Liver (tissue), 9 donors: ENCODE measurements around the gene RAC2. TPM values are rescaled to one million over a fixed set of nuclear protein-coding genes. Genes with fewer than 3 reads are reported as not detected.
"Not testable (repeated sequence)": the region's sequence is repeated elsewhere in the genome, so short reads cannot be mapped to it uniquely, and the experiment has no call there.

ENCODE experiments used
- DNase-seq: peaks from one replicate; pipeline ENCODE4 v3.0.0-alpha.2; 2017; ENCODE audit warnings: low spot score
- H3K27ac ChIP-seq, 2 donors: one replicate each; pipeline ENCODE4 v1.7.0; 2013; ENCODE audit warnings: inconsistent platforms in 2 of 2, low read length in 2 of 2, control low read depth in 1 of 2, low read depth in 1 of 2, mild to moderate bottlenecking in 1 of 2
- H3K27me3 ChIP-seq, 4 donors: one replicate each; pipeline versions ENCODE4 v1.6.1 to v1.7.0; 2013; ENCODE audit warnings: low read length in 3 of 4, inconsistent platforms in 1 of 4, mild to moderate bottlenecking in 1 of 4, moderate library complexity in 1 of 4; ENCODE audit not compliant: control insufficient read depth in 4 of 4, insufficient read depth in 4 of 4
- H3K36me3 ChIP-seq, 4 donors: one replicate each; pipeline versions ENCODE4 v1.6.1 to v1.7.0; 2013; ENCODE audit warnings: low read length in 3 of 4, mild to moderate bottlenecking in 3 of 4, low read depth in 1 of 4, moderate library complexity in 1 of 4; ENCODE audit not compliant: control insufficient read depth in 4 of 4, insufficient read depth in 3 of 4
- H3K4me1 ChIP-seq, 4 donors: one replicate each; pipeline versions ENCODE4 v1.6.1 to v1.7.0; 2013; ENCODE audit warnings: low read length in 3 of 4, mild to moderate bottlenecking in 3 of 4, moderate library complexity in 1 of 4; ENCODE audit not compliant: control insufficient read depth in 4 of 4, insufficient read depth in 4 of 4
- H3K4me3 ChIP-seq, 3 donors: one replicate each; pipeline versions ENCODE4 v1.6.1 to v1.7.0; 2013; ENCODE audit warnings: low read length in 3 of 3, control low read depth in 1 of 3, low read depth in 1 of 3, mild to moderate bottlenecking in 1 of 3
- H3K9ac ChIP-seq, 2 donors: one replicate each; pipeline ENCODE4 v1.7.0; 2013; ENCODE audit warnings: low read length in 2 of 2, mild to moderate bottlenecking in 2 of 2, moderate library complexity in 2 of 2, control low read depth in 1 of 2, low read depth in 1 of 2
- H3K9me3 ChIP-seq, 4 donors: one replicate each; pipeline versions ENCODE4 v1.6.1 to v1.7.0; 2013; ENCODE audit warnings: low read length in 3 of 4; ENCODE audit not compliant: control insufficient read depth in 4 of 4
- ATF3 ChIP-seq: IDR thresholded peaks from 2 replicates; pipeline ENCODE4 v1.6.1; 2016; ENCODE audit warnings: antibody characterized with exemption
- CTCF ChIP-seq: fragments of 150-350 bp; IDR thresholded peaks from 2 replicates; pipeline ENCODE4 v1.5.1; 2017; ENCODE audit warnings: improper control_type of control experiment, low read depth, low read length; ENCODE audit not compliant: missing input control
- EGR1 ChIP-seq, 2 donors: IDR thresholded peaks; 2 replicates each; pipeline ENCODE4 v1.6.1; 2016 to 2018; ENCODE audit warnings: antibody characterized with exemption in 2 of 2, low read depth in 2 of 2
- FOXA1 ChIP-seq: IDR thresholded peaks from 2 replicates; pipeline ENCODE4 v1.6.1; 2016; ENCODE audit warnings: antibody characterized with exemption
- FOXA2 ChIP-seq: IDR thresholded peaks from 2 replicates; pipeline ENCODE4 v1.6.1; 2016; ENCODE audit warnings: antibody characterized with exemption
- GABPA ChIP-seq, 2 donors: IDR thresholded peaks in 1 of 2; conservative IDR thresholded peaks in 1 of 2; 2 replicates each; pipeline ENCODE4 v1.6.1; 2016; ENCODE audit warnings: antibody characterized with exemption in 2 of 2, mild to moderate bottlenecking in 1 of 2, moderate library complexity in 1 of 2
- HNF4A ChIP-seq, 2 donors: conservative IDR thresholded peaks; 2 replicates each; pipeline ENCODE4 v1.6.1; 2016; ENCODE audit warnings: antibody characterized with exemption in 2 of 2, mild to moderate bottlenecking in 2 of 2
- HNF4G ChIP-seq: IDR thresholded peaks from 2 replicates; pipeline ENCODE4 v1.6.1; 2016; ENCODE audit warnings: antibody characterized with exemption
- JUND ChIP-seq, 2 donors: IDR thresholded peaks; 2 replicates each; pipeline ENCODE4 v1.6.1; 2016; ENCODE audit warnings: antibody characterized with exemption in 2 of 2
- MAX ChIP-seq: IDR thresholded peaks from 2 replicates; pipeline ENCODE4 v1.6.1; 2016; ENCODE audit warnings: antibody characterized with exemption
- NR2F2 ChIP-seq: IDR thresholded peaks from 2 replicates; pipeline ENCODE4 v1.6.1; 2016; ENCODE audit warnings: antibody characterized with exemption
- RAD21 ChIP-seq, 2 donors: IDR thresholded peaks; 2 replicates each; pipeline ENCODE4 v1.6.1; 2016; ENCODE audit warnings: antibody characterized with exemption in 2 of 2, mild to moderate bottlenecking in 2 of 2
- RXRA ChIP-seq, 2 donors: IDR thresholded peaks; 2 replicates each; pipeline ENCODE4 v1.6.1; 2017 to 2018; ENCODE audit warnings: antibody characterized with exemption in 2 of 2, mild to moderate bottlenecking in 1 of 2
- SP1 ChIP-seq: IDR thresholded peaks from 2 replicates; pipeline ENCODE4 v1.6.1; 2018; ENCODE audit warnings: antibody characterized with exemption, mild to moderate bottlenecking
- TAF1 ChIP-seq: conservative IDR thresholded peaks from 2 replicates; pipeline ENCODE4 v1.6.1; 2016; ENCODE audit warnings: antibody characterized with exemption, mild to moderate bottlenecking
- YY1 ChIP-seq: IDR thresholded peaks from 2 replicates; pipeline ENCODE4 v1.6.1; 2016; ENCODE audit warnings: antibody characterized with exemption, mild to moderate bottlenecking
- WGBS: extraction: QIAGEN DNeasy Blood & Tissue Kit; methylation state at CpG from one replicate; pipeline ENCODE4 v1.1.7; 2013; 5-methylcytosine and 5-hydroxymethylcytosine counted together
- polyA plus RNA-seq, 2 donors: library from polyadenylated mRNA; stranded (reverse) in 1 of 2; unstranded in 1 of 2; fragments of 200-250 nt in 1 of 2; fragments of >200 nt in 1 of 2; fragmentation: Nextera tagmentation in 1 of 2; extraction: Ambion mirVana in 1 of 2; gene quantifications; one replicate each; pipeline versions ENCODE4 v1.2.1 to v1.2.3, GENCODE V29; 2013 to 2015
- total RNA-seq, 2 donors: library from RNA; depleted of rRNA; stranded (reverse); fragments of >200 nt; gene quantifications; one replicate each; pipeline ENCODE4 v1.2.3, GENCODE V29; 2014
- TF ChIP-seq, protein P1 (sequence below): IDR thresholded peaks from 2 replicates; pipeline ENCODE4 v1.6.1; 2016; ENCODE audit warnings: antibody characterized with exemption
- TF ChIP-seq, protein P2 (sequence below): IDR thresholded peaks from 2 replicates; pipeline ENCODE4 v1.6.1; 2016; ENCODE audit warnings: antibody characterized with exemption, mild to moderate bottlenecking
- donor health status: healthy.
- donor health status: healthy.
- donor health status: healthy.
- donor health status: healthy.
- donor health status: healthy.

RAC2 gene
- total and polyA plus RNA-seq, 4 donors: 4.0 to 15.0 (median 7.4) TPM

GRCh38 chr22:37233371-37233750 lies 10.7 kb downstream of the RAC2 start:
- H3K27me3 ChIP-seq, H3K4me1 ChIP-seq, H3K4me3 ChIP-seq, H3K27ac ChIP-seq, DNase-seq, H3K9ac ChIP-seq, H3K36me3 ChIP-seq, H3K9me3 ChIP-seq: not testable (repeated sequence)
- 87% methylated on average over 12 of the region's 12 CpGs for WGBS

GRCh38 chr22:37232140-37232998 lies 11.7 kb downstream of the RAC2 start:
- H3K9me3 ChIP-seq: no peaks in the 10 kb centered on the region
- 85% methylated on average over 15 of the region's 15 CpGs for WGBS
- H3K4me1 ChIP-seq: peaks cover 0 to 5% (median 2%) of the 10 kb centered on the region in 4 donors
- H3K36me3 ChIP-seq: no peaks in the 10 kb centered on the region
- no peak for DNase-seq
- H3K27me3 ChIP-seq: no peaks in the 10 kb centered on the region
- no peak for TF ChIP-seq TAF1
- no peak for TF ChIP-seq SP1
- TF ChIP-seq RXRA (IDR thresholded peaks at IDR 0.05): no peak
- TF ChIP-seq HNF4A (conservative IDR thresholded peaks at IDR 0.05): no peak
- TF ChIP-seq ATF3: no peak
- TF ChIP-seq, protein P1, sequence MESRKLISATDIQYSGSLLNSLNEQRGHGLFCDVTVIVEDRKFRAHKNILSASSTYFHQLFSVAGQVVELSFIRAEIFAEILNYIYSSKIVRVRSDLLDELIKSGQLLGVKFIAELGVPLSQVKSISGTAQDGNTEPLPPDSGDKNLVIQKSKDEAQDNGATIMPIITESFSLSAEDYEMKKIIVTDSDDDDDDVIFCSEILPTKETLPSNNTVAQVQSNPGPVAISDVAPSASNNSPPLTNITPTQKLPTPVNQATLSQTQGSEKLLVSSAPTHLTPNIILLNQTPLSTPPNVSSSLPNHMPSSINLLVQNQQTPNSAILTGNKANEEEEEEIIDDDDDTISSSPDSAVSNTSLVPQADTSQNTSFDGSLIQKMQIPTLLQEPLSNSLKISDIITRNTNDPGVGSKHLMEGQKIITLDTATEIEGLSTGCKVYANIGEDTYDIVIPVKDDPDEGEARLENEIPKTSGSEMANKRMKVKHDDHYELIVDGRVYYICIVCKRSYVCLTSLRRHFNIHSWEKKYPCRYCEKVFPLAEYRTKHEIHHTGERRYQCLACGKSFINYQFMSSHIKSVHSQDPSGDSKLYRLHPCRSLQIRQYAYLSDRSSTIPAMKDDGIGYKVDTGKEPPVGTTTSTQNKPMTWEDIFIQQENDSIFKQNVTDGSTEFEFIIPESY: no peak
- no peak for TF ChIP-seq FOXA2
- no peak for TF ChIP-seq HNF4G
- no peak for TF ChIP-seq NR2F2
- no peak for TF ChIP-seq FOXA1
- TF ChIP-seq JUND (IDR thresholded peaks at IDR 0.05): no peak
- TF ChIP-seq CTCF: no peak
- no peak for TF ChIP-seq MAX
- TF ChIP-seq, protein P2, sequence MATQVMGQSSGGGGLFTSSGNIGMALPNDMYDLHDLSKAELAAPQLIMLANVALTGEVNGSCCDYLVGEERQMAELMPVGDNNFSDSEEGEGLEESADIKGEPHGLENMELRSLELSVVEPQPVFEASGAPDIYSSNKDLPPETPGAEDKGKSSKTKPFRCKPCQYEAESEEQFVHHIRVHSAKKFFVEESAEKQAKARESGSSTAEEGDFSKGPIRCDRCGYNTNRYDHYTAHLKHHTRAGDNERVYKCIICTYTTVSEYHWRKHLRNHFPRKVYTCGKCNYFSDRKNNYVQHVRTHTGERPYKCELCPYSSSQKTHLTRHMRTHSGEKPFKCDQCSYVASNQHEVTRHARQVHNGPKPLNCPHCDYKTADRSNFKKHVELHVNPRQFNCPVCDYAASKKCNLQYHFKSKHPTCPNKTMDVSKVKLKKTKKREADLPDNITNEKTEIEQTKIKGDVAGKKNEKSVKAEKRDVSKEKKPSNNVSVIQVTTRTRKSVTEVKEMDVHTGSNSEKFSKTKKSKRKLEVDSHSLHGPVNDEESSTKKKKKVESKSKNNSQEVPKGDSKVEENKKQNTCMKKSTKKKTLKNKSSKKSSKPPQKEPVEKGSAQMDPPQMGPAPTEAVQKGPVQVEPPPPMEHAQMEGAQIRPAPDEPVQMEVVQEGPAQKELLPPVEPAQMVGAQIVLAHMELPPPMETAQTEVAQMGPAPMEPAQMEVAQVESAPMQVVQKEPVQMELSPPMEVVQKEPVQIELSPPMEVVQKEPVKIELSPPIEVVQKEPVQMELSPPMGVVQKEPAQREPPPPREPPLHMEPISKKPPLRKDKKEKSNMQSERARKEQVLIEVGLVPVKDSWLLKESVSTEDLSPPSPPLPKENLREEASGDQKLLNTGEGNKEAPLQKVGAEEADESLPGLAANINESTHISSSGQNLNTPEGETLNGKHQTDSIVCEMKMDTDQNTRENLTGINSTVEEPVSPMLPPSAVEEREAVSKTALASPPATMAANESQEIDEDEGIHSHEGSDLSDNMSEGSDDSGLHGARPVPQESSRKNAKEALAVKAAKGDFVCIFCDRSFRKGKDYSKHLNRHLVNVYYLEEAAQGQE: no peak
- TF ChIP-seq GABPA (IDR thresholded peaks at IDR 0.05 in 1 of 2, conservative IDR thresholded peaks at IDR 0.05 in 1 of 2): no peak
- no peak for TF ChIP-seq RAD21 (IDR thresholded peaks at IDR 0.05)
- no peak for TF ChIP-seq EGR1 (IDR thresholded peaks at IDR 0.05; ENCODE audit: low read depth in 2 of 2)
- no peak for TF ChIP-seq YY1
- no peak overlapping the region for H3K4me3 ChIP-seq
- no peak overlapping the region for H3K9ac ChIP-seq
- no peak overlapping the region for H3K27ac ChIP-seq
